Activated naive CD8-positive, alpha-beta T cell treated with anti-CD3 and anti-CD28 coated beads, Interleukin-2, amount 50 U/mL, for 24 hours (primary cell): Measurements from ENCODE around the gene GPR132.
"Not testable (repeated sequence)": the region's sequence is repeated elsewhere in the genome, so short reads cannot be mapped to it uniquely, and the experiment has no call there.

ENCODE experiments used
- ATAC-seq: fragments of 150-1000 bp; cut with Tn5 transposase; one replicate; pipeline ENCODE4 v1.10.0; 2021
- DNase-seq: peaks from one replicate; pipeline ENCODE4 v3.0.0; 2021
- H3K27ac Mint-ChIP-seq: one replicate; pipeline ENCODE4 v1.8.0; 2021; ENCODE audit warnings: mild to moderate bottlenecking, mixed read lengths
- H3K27me3 Mint-ChIP-seq: one replicate; pipeline ENCODE4 v1.8.0; 2021; ENCODE audit warnings: mixed read lengths
- H3K36me3 Mint-ChIP-seq: one replicate; pipeline ENCODE4 v1.8.0; 2021; ENCODE audit warnings: low read depth, mixed read lengths
- H3K4me1 Mint-ChIP-seq: one replicate; pipeline ENCODE4 v1.8.0; 2021; ENCODE audit warnings: mixed read lengths
- H3K4me3 Mint-ChIP-seq: one replicate; pipeline ENCODE4 v1.8.0; 2021; ENCODE audit warnings: mild to moderate bottlenecking, moderate library complexity, mixed read lengths
- H3K9me3 Mint-ChIP-seq: one replicate; pipeline ENCODE4 v1.8.0; 2021; ENCODE audit warnings: mixed read lengths

The GPR132 gene

DNA sequence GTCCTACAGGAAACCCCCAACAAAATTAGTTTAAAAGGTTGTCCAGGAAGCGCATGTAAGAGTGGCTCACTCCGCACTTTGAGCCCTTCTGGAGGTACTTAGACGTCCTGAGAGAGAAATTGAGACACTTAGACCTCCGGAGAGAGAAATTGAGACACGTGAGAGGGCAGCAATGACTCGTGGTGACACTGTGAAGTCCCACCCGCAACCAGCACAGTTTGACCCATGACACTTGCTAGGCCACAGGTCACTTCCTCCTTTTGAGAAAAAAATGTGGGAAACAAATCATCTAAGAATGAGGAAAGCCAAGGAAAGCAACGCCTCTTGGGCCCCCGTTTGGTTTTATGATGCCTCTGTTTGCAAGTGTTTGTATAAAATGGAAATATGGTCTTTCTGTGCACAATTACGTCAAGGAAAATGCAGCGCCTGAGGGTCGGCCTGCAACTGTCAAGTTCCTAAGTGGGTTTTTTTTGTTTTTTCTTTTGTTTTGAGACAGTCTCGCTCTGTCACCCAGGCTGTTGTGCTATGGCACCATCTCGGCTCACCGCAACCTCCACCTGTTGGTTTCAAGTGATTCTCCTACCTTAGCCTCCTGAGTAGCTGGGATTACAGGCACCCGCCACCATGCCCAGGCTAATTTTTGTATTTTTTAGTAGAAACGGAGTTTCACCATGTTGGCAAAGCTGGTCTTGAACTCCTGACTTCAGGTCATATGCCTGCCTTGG lies 30.8 kb downstream of the GPR132 start:
- H3K27ac Mint-ChIP-seq: no peak overlapping the region
- H3K4me3 Mint-ChIP-seq: peak overlapping the region; percentile 72
- DNase-seq: no peak
- no peak for ATAC-seq
- no peaks in the 10 kb centered on the region for H3K36me3 Mint-ChIP-seq
- peaks cover 17% of the 10 kb centered on the region for H3K4me1 Mint-ChIP-seq
- H3K27me3 Mint-ChIP-seq: no peaks in the 10 kb centered on the region
- H3K9me3 Mint-ChIP-seq: peaks cover 4% of the 10 kb centered on the region

DNA sequence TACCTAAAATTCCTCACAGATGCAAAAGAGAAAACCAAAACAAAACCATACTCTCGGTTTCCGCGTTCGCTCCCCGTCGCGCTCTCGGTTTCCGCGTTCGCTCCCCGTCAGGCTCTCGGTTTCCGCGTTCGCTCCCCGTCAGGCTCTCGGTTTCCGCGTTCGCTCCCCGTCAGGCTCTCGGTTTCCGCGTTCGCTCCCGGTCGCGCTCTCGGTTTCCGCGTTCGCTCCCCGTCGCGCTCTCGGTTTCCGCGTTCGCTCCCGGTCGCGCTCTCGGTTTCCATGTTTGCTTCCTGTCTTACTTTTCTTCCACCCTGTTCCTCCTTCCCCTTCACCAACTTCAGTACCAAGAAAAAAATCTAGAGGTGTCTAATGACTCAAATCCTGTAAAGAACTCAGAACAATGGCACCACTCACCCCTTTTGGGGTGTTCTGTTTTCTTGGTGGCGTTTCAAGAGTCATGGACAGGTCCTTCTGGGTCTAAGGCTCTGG lies 31.8 kb downstream of the GPR132 start:
- Mint-ChIP-seq H3K4me1 (peaks cover 17% of the 10 kb centered on the region), H3K4me3 (peak overlapping the region; percentile 72), H3K27ac (peak overlapping the region; percentile 59)
- ATAC-seq, H3K27me3 Mint-ChIP-seq, H3K36me3 Mint-ChIP-seq, DNase-seq, H3K9me3 Mint-ChIP-seq: not testable (repeated sequence)

DNA sequence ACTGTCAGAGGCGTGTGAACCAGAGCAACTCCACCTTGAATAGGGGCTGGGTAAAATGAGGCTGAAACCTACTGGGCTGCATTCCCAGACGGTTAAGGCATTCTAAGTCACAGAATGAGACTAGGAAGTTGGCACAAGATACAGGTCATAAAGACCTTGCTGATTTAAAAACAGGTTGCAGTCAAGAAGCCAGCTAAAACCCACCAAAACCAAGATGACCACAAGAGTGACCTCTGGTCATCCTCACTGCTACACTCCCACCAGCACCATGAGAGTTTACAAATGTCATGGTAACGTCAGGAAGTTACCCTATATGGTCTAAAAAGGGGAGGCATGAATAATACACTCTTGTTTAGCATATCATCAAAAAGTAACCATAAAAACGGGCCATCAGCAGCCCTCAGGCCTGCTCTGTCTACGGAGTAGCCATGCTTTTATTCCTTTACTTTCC lies 32.8 kb downstream of the GPR132 start:
- H3K27me3 Mint-ChIP-seq, H3K36me3 Mint-ChIP-seq, H3K27ac Mint-ChIP-seq, ATAC-seq, H3K9me3 Mint-ChIP-seq, DNase-seq: not testable (repeated sequence)
- H3K4me3 Mint-ChIP-seq: peak overlapping the region; percentile 72
- peaks cover 17% of the 10 kb centered on the region for H3K4me1 Mint-ChIP-seq

DNA sequence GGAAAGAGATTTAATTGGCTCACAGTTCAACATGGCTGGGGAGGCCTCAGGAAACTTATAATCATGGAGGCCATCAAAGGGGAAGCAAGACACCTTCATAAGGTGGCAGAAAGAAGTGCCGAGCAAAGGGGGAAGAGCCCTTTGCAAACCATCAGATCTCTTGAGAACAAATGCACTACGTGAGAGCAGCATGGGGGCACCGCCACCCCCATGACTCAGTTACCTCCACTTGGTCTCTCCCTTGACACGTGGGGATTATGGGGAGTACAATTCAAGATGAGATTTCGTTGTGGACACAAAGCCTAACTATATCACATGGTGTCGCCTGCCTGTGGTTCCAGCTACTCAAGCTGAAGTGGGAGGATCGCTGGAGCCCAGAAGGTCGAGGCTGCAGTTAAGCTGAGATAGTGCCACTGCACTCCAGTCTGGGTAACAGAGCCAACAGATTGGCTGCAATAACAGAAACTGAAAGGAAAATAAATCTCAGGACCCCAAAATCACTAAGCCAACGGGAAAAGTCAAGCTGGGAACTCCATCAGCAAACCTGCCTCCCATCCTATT lies 34.3 kb downstream of the GPR132 start:
- Mint-ChIP-seq H3K27me3 (no peaks in the 10 kb centered on the region), H3K27ac (no peak overlapping the region), H3K9me3 (peaks cover 4% of the 10 kb centered on the region), H3K36me3 (no peaks in the 10 kb centered on the region), H3K4me3 (no peak overlapping the region), H3K4me1 (peaks cover 30% of the 10 kb centered on the region)
- DNase-seq (no peak), ATAC-seq (no peak)

DNA sequence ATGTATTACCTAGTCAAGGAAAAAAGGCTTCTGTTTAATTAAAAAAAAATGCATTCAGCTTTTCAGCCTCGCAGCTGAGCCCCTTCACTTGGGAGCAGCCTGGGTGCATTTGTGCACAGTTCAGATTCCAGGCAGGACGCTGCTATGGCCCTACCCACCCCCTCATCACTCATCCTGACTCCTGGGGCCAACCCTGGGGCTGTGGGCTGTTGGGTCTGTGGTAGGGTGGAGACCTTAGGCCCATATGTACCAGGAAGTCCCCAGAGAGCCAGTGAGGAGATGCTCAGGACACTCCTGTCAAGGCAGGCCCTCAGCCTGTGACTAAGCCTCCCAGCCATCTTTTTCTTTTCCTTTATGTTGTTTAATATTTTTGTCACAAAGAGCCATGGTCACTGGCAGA lies 35.0 kb downstream of the GPR132 start:
- H3K27me3 Mint-ChIP-seq: no peaks in the 10 kb centered on the region
- H3K27ac Mint-ChIP-seq: no peak overlapping the region
- no peaks in the 10 kb centered on the region for H3K36me3 Mint-ChIP-seq
- H3K9me3 Mint-ChIP-seq: peaks cover 4% of the 10 kb centered on the region
- no peak for DNase-seq
- H3K4me1 Mint-ChIP-seq: peaks cover 37% of the 10 kb centered on the region
- ATAC-seq: no peak
- H3K4me3 Mint-ChIP-seq: no peak overlapping the region

DNA sequence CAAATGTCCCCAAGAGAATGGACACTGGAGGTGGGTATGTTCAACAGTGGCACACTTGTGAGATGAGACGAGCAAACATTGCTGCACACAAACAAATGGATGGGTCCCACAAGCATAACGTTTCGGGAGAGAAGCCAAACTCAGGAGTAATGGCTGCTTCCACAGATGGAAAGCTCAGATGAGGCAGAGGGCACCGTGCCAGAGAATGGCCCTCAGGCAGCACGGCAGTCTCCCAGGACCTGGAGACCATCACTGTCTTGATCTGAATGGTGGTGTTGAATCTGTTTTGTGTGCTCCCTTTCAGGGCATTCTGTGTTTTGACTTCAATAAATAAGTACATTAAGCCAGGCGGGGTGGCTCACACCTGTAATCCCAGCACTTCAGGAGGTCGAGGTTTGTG lies 35.8 kb downstream of the GPR132 start:
- no peak overlapping the region for H3K27ac Mint-ChIP-seq
- H3K27me3 Mint-ChIP-seq: no peaks in the 10 kb centered on the region
- H3K36me3 Mint-ChIP-seq: no peaks in the 10 kb centered on the region
- no peak overlapping the region for H3K4me3 Mint-ChIP-seq
- ATAC-seq: no peak
- DNase-seq: no peak
- H3K4me1 Mint-ChIP-seq: peaks cover 44% of the 10 kb centered on the region
- peaks cover 4% of the 10 kb centered on the region for H3K9me3 Mint-ChIP-seq

DNA sequence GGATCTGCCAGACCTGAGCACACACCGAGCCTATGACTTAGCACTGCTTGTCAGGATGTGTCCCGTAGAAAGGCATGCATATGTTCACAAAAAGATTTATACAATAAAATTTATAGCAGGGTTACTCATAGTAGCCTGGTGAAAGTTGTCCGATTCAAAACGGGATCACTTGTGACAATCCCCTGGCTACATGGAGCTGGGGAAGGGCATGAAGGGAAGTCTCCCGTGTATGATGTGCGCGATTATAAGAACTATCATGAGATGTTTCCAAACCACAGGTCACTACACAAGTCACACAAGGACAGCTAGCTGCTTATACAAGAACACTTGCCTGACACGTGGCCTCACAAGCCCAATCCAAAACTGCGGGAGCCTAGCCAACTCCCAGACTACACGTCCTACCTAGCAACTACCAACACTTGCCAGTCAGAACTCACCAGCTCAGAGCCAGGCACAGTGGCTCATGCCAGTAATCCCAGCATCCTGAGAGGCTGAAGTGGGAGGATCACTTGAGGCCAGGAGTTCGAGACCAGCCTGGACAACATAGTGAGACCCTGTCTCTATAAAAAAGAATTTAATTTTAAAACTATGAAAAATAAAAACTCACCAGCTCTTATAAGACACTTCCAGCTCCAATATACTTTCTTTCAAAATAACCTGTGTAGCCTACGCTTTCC lies 36.8 kb downstream of the GPR132 start:
- Mint-ChIP-seq H3K4me3 (no peak overlapping the region), H3K4me1 (peaks cover 48% of the 10 kb centered on the region), H3K27me3 (no peaks in the 10 kb centered on the region), H3K36me3 (no peaks in the 10 kb centered on the region), H3K9me3 (peaks cover under 1% of the 10 kb centered on the region), H3K27ac (no peak overlapping the region)
- DNase-seq (no peak), ATAC-seq (no peak)

DNA sequence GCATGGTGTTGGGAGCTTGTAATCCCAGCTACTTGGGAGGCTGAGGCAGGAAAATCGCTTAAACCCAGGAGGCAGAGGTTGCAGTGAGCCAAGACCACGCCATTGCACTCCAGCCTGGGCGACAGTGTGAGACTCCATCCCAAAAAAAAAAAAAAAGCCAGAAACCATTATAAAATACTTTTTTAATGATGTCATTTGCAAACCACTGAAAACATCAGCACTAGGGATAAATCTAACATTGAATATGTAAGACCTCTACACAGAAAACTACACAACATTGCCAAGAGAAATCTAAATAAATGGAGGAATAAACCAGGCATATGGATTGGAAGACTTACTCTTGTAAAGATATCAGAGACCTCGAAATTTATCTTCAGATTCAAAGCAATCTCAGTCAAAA lies 37.5 kb downstream of the GPR132 start:
- peaks cover 49% of the 10 kb centered on the region for H3K4me1 Mint-ChIP-seq
- not testable (repeated sequence) for H3K36me3 Mint-ChIP-seq, H3K9me3 Mint-ChIP-seq, H3K27ac Mint-ChIP-seq, H3K4me3 Mint-ChIP-seq, H3K27me3 Mint-ChIP-seq, DNase-seq, ATAC-seq

DNA sequence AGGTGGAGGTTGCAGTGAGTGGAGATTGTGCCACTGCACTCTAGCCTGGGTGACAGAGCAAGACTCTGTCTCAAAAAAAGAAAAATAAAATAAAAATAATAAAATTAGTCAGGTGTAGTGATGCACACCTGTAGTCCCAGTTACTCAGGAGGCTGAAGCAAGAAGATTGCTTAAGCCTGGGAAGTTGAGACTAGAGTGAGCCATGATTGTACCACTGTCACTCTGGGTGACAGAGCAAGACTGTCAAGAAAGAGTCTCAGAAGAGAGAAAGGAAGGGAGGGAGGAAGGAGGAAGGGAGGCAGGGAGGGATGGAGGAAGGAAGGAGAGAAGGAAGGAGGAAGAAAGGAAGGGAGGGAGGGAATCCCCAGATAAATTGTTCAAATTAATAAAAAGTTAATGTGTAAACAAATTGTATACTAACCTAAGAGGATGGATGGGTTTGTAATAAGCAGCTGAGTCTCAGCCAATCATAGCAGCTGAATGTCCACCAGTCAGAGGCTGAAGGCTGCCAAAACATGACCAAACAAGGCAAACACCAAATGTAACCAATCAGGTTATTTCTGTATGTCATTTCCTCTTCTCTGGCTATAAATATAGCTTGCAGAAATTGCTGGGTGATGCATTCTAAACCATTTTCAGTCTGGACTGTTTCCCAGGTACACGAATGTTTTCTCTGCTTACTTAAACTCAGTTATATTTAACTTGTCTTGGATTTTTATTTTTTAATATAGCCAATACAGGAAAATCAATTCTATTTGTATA lies 38.2 kb downstream of the GPR132 start:
- Mint-ChIP-seq H3K9me3 (no peaks in the 10 kb centered on the region), H3K27ac (peak overlapping the region; percentile 35), H3K36me3 (no peaks in the 10 kb centered on the region), H3K4me3 (no peak overlapping the region), H3K4me1 (peaks cover 49% of the 10 kb centered on the region), H3K27me3 (no peaks in the 10 kb centered on the region)
- ATAC-seq (no peak), DNase-seq (no peak)

DNA sequence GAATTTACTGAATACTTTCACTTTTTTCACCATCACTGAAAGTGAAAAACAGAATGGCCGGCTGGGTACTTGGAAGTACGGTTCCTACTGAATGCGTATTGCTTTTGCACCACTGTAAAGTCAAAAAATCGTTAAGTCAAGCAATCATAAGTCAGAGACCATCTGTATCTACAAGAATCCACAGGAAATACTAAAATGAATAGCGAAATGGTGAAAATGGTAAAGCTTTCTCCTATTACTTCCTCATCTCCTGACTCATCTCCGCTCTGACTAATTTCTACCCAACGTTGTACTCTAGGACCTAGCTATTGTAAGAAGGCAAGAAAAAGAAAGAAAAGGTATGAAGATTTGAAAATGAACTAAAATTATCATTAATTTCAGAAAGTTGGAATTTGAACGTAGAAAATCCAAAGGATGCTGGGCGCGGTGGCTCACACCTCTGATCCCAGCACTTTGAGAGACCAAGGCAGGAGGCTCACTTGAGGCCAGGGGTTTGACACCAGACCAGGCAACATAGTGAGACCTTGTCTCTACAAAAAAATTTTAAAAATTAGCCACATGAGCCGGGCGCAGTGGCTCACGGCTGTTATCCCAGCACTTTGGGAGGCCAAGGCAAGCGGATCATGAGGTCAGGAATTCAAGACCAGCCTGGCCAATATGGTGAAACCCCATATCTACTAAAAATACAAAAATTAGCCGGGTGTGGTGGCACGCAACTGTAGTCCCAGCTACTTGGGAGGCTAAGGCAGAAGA lies 39.0 kb downstream of the GPR132 start:
- Mint-ChIP-seq H3K4me1 (peaks cover 53% of the 10 kb centered on the region), H3K36me3 (peaks cover 4% of the 10 kb centered on the region), H3K27ac (peak overlapping the region; percentile 87), H3K9me3 (no peaks in the 10 kb centered on the region), H3K4me3 (no peak overlapping the region), H3K27me3 (no peaks in the 10 kb centered on the region)
- DNase-seq: no peak
- ATAC-seq: peak; percentile 47

DNA sequence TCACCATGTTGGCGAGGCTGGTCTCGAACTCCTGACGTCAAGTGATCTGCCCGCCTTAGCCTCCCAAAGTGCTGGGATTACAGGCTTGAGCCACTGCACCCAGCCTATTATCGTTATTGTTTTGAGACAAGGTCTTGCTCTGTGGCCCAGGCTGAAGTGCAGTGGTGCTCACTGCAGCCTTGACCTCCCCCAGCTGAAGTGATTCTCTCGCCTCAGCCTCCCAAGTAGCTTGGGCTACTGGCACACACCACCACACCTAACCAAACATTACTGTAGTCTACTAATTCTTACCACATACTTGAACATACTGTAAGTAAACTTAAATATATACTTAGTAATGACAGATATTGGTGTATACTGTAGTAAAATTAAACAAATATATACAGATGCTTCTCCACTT lies 39.8 kb downstream of the GPR132 start:
- Mint-ChIP-seq H3K27me3 (no peaks in the 10 kb centered on the region), H3K36me3 (peaks cover 4% of the 10 kb centered on the region), H3K9me3 (no peaks in the 10 kb centered on the region), H3K4me1 (peaks cover 53% of the 10 kb centered on the region), H3K4me3 (no peak overlapping the region), H3K27ac (peak overlapping the region; percentile 87)
- DNase-seq (no peak), ATAC-seq (no peak)

DNA sequence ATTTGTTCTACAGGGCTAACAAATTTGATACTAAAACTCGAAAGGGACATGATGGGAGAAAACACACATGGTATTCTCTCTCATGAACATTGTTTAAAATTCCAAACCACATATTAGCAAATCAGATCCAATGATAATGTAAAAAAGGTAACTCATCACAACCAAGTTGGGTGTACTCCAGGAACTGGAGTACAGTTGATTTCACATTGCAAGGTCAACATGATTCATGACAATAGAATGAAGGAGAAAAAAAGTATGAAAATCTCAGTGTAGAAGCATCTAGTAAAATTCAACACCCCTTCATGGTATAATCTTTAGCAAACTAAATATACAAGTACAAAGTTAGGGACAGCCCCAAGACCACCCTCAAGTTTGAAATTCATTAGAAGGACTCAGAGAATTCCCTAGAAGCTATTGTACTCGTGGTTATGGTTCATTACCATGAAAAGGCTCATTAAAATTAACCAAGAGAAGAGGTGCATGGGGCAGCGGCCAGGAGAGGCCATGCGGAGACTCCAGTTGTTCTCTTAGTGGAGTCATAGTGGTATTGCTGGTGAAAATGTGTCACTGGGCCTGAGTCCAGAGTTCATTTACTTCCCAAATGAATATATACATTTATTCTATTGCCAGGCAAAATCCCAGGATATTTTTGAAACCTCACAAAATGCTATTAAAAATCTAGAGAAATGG lies 41.3 kb downstream of the GPR132 start:
- Mint-ChIP-seq H3K4me3 (no peak overlapping the region), H3K36me3 (peaks cover 17% of the 10 kb centered on the region), H3K27ac (peak overlapping the region; percentile 37), H3K9me3 (no peaks in the 10 kb centered on the region), H3K4me1 (peaks cover 66% of the 10 kb centered on the region), H3K27me3 (no peaks in the 10 kb centered on the region)
- ATAC-seq (no peak), DNase-seq (no peak)

DNA sequence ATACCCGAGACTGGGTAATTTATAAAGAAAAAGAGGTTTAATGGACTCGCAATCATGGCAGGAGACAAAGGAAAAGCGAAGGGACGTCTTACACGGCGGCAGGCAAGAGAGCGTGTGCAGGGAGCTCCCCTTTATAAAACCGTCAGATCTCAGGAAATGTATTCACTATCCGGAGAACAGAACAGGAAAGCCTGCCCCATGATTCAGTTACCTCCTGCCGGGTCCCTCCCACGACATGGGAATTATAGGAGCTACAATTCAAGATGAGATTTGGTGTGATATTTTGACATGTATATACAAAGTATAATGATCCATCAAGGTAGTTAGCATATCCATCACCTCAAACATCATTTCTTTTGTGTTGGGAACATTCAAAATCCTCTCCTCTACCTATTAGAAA lies 42.1 kb downstream of the GPR132 start:
- Mint-ChIP-seq H3K9me3 (no peaks in the 10 kb centered on the region), H3K27me3 (no peaks in the 10 kb centered on the region), H3K4me1 (peaks cover 74% of the 10 kb centered on the region), H3K4me3 (no peak overlapping the region), H3K27ac (peak overlapping the region; percentile 5), H3K36me3 (peaks cover 25% of the 10 kb centered on the region)
- DNase-seq: no peak
- ATAC-seq: no peak
